HG02798 (cell line): Measurements from ENCODE around the gene TBC1D22A.

ENCODE experiments used
- ATAC-seq: cut with Tn5 transposase; IDR thresholded peaks from one replicate; pipeline ENCODE4 v1.9.1; 2021; ENCODE audit warnings: mild to moderate bottlenecking; ENCODE audit not compliant: unreplicated experiment, poor library complexity

Gene TBC1D22A

GRCh38 chr22:47034076-47034808 lies 271.8 kb downstream of the TBC1D22A start:
- ATAC-seq = no peak

GRCh38 chr22:47034905-47035419 lies 272.5 kb downstream of the TBC1D22A start:
- ATAC-seq = no peak

DNA sequence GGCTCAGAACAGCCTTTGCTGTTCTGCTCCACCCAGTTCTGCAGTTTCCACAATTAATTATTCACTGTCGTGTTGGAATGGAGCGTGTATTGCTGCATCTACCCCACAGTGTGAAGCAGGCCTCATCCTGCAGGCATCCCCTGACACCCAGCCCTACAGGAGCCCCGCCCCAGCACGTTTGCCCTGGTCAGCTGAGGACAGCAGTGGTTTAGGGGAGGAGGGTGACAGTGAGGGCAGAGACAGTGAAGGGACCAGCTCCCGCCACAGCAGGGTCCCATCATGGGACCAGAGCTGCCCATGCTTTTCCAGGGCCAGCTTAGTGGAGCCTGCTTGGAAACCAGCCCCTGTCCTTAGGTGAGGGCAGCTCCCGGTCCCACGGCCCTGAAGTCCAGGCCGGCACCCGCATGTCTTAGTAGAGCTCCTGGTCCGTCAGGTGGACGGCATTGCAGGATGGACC lies 273.0 kb downstream of the TBC1D22A start:
- no peak for ATAC-seq

GRCh38 chr22:47036352-47036751 lies 273.9 kb downstream of the TBC1D22A start:
- ATAC-seq = no peak

DNA sequence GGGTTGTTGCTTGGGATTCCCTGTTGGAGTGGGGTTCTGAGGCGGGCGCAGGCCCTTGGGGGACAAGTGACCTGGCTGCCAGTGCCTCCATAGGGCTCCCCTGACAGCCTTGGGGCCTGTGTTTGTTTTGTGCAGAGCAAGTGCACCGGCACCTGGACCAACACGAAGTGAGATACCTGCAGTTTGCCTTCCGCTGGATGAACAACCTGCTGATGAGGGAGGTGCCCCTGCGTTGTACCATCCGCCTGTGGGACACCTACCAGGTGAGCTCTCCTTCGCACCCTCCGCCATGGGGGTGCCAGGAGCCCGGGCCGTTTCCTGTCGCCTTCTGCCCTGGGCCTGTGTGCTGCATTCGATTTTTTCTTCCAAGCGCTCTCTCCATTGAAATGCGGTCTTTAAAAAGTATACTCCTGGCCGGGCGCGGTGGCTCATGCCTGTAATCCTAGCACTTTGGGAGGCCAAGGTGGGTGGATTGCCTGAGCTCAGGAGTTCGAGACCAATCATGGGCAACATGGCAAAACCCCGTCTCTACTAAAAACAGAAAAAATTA lies 274.6 kb downstream of the TBC1D22A start:
- ATAC-seq = no peak

DNA sequence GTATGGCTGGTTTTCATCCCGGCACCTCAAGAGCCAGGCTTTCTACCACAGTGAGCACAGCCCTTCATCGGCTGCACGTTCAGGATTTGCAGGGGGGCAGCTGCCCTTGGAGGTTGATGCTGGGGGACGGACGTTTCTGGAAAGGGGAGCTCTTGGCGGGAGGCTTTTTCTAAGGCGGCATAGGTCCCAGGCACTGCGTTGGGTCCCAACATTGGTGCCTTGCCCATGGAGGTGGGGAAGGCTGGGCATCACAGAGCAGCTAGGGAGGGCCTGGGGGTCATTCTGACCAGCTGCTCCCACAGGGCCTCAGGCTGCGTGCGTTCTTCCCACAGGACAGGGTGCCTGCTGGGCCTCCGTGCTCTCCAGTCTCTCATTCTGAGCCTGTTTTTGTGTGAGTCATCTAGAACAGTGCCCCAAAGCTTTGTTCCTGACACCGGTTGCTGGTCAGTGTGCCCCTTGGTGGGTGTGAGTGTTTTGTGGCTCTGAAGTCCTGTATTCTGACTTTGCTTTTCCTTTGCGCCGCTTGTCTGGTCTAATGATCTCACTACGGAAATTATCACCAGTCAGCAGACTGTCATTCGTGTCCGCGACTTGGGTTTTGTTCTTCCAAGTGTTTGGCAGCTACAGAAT lies 275.9 kb downstream of the TBC1D22A start:
- ATAC-seq = no peak

GRCh38 chr22:47039356-47039755 lies 276.9 kb downstream of the TBC1D22A start:
- no peak for ATAC-seq

- no peak for ATAC-seq
Measured at GRCh38 chr22:47040486-47041270, 278.2 kb downstream of the TBC1D22A start.

GRCh38 chr22:47041271-47042115 lies 279.0 kb downstream of the TBC1D22A start:
- ATAC-seq = no peak

GRCh38 chr22:47042116-47042825 lies 279.8 kb downstream of the TBC1D22A start:
- no peak for ATAC-seq

DNA sequence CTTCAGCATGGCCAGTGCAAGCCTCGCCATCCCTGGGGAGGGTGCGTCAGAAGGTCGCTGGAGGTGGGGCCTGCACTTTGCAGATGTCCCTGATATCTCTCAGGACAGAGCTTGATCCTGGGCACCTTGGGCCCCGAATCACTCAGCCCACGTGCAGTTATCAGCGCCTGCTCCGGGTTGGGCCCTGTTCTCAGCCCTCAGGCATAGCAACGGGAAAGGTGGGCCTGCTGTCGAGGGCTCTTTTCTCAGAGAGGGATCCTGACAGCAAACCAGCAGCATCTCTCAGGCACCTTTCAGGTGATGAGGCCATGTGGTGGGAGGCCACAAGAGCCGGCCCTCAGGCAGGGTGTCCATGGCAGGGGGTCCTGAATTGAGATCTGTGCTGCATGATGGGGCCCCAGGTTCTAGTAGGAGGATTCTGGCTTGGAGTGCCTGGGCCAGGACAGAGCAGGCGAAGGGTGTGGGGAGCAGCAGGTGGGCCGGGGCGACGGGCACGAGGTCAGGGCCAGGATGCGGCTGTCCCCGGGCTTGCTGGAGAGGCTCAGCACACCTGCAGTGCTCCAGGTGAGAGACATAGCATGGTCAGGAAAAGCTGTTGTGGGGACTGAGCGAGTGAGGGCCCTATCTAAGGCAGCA lies 280.5 kb downstream of the TBC1D22A start:
- ATAC-seq = no peak

DNA sequence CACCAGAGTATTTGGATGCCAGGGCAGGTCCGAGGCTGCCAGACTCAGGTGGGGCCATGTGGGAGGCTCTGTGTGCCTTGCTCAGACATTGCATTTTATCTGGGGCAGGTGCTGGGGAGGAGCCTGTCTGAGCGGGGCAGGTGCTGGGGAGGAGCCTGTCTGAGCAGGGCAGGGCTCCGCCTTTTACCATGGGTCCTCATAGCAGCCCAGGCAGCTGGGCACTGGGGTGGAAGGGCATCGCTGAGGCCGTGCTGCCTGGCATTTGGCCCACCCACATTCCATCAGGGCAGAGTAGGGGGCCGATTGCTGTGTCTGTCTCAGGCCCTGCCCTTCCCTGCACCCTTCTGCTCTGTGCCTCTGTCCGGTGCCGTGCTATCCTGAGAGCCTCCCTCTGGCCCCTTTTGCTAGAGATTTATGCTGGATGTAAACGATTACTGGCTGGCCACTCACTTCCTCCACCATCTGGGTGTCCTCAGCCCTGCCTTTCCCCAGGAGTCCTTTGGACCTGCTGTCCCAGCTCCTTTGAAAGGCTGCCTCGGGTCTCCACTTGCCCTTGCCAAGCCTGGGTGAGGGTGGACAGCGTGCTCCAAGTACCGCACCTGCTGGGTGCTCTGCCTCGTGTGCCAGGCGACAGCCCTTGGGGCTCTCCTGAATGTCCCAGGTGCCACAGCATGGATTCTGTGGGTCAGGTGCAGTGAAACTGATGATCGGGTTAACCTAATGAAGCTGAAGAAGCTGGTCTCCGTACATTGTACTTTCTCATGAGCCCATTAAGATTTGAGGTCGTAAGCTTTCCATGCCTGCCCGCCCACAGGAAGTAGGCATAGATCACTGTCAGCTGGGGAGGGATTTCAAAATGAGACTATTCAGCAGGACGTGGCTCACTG lies 281.6 kb downstream of the TBC1D22A start:
- ATAC-seq = no peak

DNA sequence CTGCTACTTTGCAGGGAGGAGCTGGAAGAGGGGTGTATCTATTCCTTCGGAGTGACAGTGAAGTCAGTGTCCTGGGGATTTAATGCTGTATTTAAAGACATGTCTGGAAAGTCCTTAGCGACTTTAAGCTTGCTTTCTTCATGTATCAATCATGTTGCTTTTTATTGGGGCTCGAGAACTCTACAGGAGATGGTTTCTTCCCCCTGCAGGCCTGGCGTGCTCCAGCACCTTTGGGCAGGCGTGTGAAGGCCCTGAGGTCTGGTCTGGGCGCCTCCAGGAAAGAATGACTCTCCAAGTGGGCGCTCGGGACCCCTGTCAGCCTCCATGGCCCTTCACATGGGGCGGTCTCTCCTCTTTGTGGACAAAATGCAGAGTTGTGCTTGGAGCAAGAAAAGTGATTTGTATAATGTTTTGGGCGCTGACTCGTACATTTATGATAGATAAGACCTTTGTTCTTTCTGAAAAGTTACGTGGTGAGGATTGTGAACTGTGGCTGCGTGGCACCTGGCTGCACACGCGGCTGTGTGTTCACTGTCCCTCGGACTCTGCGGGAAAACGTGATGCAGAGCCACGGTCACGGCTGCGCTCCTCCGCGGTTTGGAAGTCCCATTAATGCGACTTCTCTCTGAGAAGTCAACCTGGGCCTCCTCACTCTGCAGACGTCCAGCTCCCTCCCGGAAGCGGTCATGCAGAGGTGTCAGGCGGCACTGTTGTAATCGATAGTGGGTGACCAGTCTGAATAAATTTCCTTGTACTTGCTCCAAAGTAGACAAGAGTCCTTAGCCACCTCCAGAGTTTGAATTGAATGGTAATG lies 282.5 kb downstream of the TBC1D22A start:
- no peak for ATAC-seq

- ATAC-seq = no peak
Measured at GRCh38 chr22:47045691-47046410, 283.4 kb downstream of the TBC1D22A start.

GRCh38 chr22:47046411-47047065 lies 284.1 kb downstream of the TBC1D22A start:
- ATAC-seq = no peak
